ENCODE measurements around the gene TXNIP.
A peak's percentile ranks its signal among the peaks of the same experiment; 100 is the strongest.

DNA sequence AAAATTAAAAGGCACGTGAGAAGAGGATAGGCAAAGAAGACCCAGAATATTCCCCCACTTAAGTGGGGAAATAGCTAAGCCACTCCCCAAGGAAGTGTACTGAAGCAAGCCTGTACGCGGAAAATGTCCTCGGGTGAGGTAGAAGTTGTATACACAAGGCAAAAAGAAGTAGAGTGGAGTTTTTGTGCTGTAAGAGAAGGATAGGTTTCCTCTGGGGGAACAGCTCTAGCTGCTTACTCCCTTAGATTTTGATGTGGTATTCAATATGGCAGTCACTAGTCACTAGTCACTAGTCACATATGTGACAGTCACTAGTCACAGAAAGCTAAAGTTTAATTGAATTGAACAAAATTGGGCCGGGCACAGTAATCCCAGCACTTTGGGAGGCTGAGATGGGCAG lies 7.6 kb downstream of the TXNIP start:
- TF ChIP-seq CTCF (IDR thresholded peaks at IDR 0.05) (no peak), POLR2A (IDR thresholded peaks at IDR 0.05) (peak in 1 of 2 donors; percentile 7)
